Stimulated activated naive B cell treated with anti-CD40 and anti-IgM and Interleukin-4, amounts not matched to agents 10 μg/mL and 1 μg/mL and 100 μg/mL, for 72 hours (primary cell): Measurements from ENCODE around the gene SUN1.

Source experiments
- ATAC-seq, 2 donors: fragments of 150-1000 bp; cut with Tn5 transposase; replicated peaks; 2 replicates each; pipeline ENCODE4 v1.10.0; 2021; ENCODE audit warnings: moderate library complexity in 1 of 2
- DNase-seq: peaks from one replicate; pipeline ENCODE4 v3.0.0; 2021
- H3K27ac Mint-ChIP-seq: one replicate; pipeline ENCODE4 v1.8.0; 2022; ENCODE audit warnings: mild to moderate bottlenecking, mixed read lengths
- H3K27me3 Mint-ChIP-seq, 2 donors: one replicate each; pipeline ENCODE4 v1.8.0; 2022; ENCODE audit warnings: mixed read lengths in 2 of 2
- H3K36me3 Mint-ChIP-seq, 2 donors: one replicate each; pipeline ENCODE4 v1.8.0; 2022; ENCODE audit warnings: mixed read lengths in 2 of 2, mild to moderate bottlenecking in 1 of 2
- H3K4me1 Mint-ChIP-seq, 2 donors: one replicate each; pipeline ENCODE4 v1.8.0; 2022; ENCODE audit warnings: mixed read lengths in 2 of 2, mild to moderate bottlenecking in 1 of 2
- H3K4me3 Mint-ChIP-seq, 2 donors: one replicate each; pipeline ENCODE4 v1.8.0; 2022; ENCODE audit warnings: mild to moderate bottlenecking in 2 of 2, mixed read lengths in 2 of 2, moderate library complexity in 1 of 2
- H3K9me3 Mint-ChIP-seq, 2 donors: one replicate each; pipeline ENCODE4 v1.8.0; 2022; ENCODE audit warnings: mixed read lengths in 2 of 2, mild to moderate bottlenecking in 1 of 2

Gene SUN1

GRCh38 chr7:897086-897485 is 64.8 kb downstream of the SUN1 start:
- Mint-ChIP-seq H3K27me3 (no peaks in the 10 kb centered on the region), H3K27ac (peak overlapping the region; percentile 51), H3K9me3 (peaks cover 0 to 5% of the 10 kb centered on the region in 2 donors)

DNA sequence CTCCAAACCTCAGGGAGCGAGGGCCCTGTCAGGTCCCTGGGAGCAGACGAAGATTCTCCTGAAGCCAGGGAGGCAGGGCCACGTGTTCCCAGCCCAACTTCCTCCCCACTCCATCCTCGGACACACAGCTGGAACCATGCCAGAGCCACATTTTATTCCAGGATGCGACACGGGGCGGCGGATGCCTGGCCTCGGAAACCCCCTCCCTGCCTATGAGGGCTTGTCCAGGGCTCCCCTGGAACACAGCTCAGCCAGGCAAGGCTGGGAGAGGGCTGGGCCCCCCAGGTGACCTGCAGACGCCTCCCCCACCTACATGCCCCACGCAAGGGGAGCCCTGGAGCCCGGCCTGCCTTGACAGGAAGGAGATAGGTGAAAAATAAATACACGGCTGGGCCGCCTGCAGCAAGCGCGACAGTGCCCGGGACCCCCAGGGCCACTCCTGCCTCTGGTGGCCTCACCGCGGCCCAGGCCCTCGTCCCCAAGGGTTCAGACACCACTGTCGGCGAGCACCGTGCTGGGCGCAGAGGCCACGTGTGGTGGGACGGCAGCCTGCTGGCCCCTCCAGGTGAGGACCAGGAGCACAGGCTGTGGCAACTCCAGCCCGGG is 65.6 kb downstream of the SUN1 start:
- peaks cover 55 to 72% of the 10 kb centered on the region in 2 donors for H3K36me3 Mint-ChIP-seq
- peaks cover 7% of the 10 kb centered on the region in 2 donors for H3K27me3 Mint-ChIP-seq
- H3K4me1 Mint-ChIP-seq = peaks cover 0 to 6% of the 10 kb centered on the region in 2 donors
- H3K4me3 Mint-ChIP-seq = no peak overlapping the region
- DNase-seq = no peak
- peaks cover 0 to 1% of the 10 kb centered on the region in 2 donors for H3K9me3 Mint-ChIP-seq
- H3K27ac Mint-ChIP-seq = peak overlapping the region; percentile 59
- ATAC-seq = no peak

More at GRCh38 chr7:897086-897485, 64.8 kb downstream of the SUN1 start:
- Mint-ChIP-seq H3K4me1 (peaks cover 5 to 6% of the 10 kb centered on the region in 2 donors), H3K36me3 (peaks cover 57 to 73% of the 10 kb centered on the region in 2 donors), H3K4me3 (peak overlapping the region in 1 of 2 donors; percentile 25)
- ATAC-seq (no peak), DNase-seq (no peak)

GRCh38 chr7:898460-898854 is 66.2 kb downstream of the SUN1 start:
- no peak overlapping the region for H3K4me3 Mint-ChIP-seq
- no peaks in the 10 kb centered on the region for H3K9me3 Mint-ChIP-seq
- ATAC-seq (no peak), DNase-seq (no peak)
- H3K27ac Mint-ChIP-seq = no peak overlapping the region
- H3K36me3 Mint-ChIP-seq = peaks cover 52 to 69% of the 10 kb centered on the region in 2 donors
- peaks cover 0 to 6% of the 10 kb centered on the region in 2 donors for H3K4me1 Mint-ChIP-seq
- H3K27me3 Mint-ChIP-seq = peaks cover 9 to 11% of the 10 kb centered on the region in 2 donors

DNA sequence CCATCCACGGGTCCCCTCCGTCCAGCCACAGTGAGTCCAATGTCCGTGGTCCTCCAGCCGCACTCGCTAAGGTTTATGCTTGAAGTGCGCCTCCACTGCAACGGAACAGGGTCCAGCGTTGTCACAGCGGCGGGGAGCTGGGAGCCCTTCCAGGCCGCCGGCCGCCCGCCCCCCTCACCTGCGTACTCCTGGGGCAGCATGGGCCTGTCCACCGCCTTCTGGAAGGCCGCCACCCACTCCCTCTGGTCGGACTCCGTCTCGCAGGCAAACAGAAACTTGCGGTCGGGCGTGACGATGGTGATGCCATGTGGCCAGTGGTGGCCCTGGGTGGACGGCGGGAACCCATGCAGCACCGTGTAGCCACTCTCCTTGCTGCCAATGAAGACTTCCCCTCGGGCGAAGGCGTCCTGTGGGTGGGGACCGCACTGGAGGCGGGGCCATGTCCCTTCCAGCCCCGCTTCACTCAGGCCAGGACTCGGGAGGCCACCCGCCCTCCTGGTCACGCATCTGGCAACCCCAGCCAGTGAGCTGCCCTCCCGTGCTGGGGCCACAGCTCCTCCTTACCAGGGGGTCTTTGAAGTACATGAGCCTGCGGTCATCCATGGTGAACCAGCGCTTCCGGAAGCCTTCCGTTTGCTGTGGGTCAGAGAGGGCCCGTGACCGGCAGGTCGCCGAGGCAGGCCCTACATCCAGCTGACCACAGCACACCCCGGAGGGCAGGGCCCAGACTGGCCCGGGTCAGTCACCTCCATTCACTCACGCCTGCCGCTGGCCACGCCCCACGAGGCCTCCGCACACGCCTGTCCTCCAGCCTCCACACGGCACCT is 66.8 kb downstream of the SUN1 start:
- ATAC-seq (no peak), DNase-seq (no peak)
- peaks cover 0 to 6% of the 10 kb centered on the region in 2 donors for H3K4me1 Mint-ChIP-seq
- H3K9me3 Mint-ChIP-seq = no peaks in the 10 kb centered on the region
- H3K27me3 Mint-ChIP-seq = peaks cover 9 to 11% of the 10 kb centered on the region in 2 donors
- peaks cover 51 to 68% of the 10 kb centered on the region in 2 donors for H3K36me3 Mint-ChIP-seq
- H3K27ac Mint-ChIP-seq = no peak overlapping the region
- H3K4me3 Mint-ChIP-seq = peak overlapping the region; percentile 25 to 36

GRCh38 chr7:899806-900205 is 67.5 kb downstream of the SUN1 start:
- Mint-ChIP-seq H3K9me3 (no peaks in the 10 kb centered on the region), H3K4me1 (peaks cover 0 to 6% of the 10 kb centered on the region in 2 donors), H3K4me3 (peak overlapping the region in 1 of 2 donors; percentile 36), H3K36me3 (peaks cover 46 to 62% of the 10 kb centered on the region in 2 donors), H3K27me3 (peaks cover 9 to 11% of the 10 kb centered on the region in 2 donors), H3K27ac (no peak overlapping the region)
- ATAC-seq (no peak), DNase-seq (no peak)

- Mint-ChIP-seq H3K9me3 (no peaks in the 10 kb centered on the region), H3K4me3 (no peak overlapping the region), H3K27me3 (peaks cover 9 to 11% of the 10 kb centered on the region in 2 donors), H3K36me3 (peaks cover 41 to 57% of the 10 kb centered on the region in 2 donors), H3K4me1 (peaks cover 0 to 6% of the 10 kb centered on the region in 2 donors), H3K27ac (peak overlapping the region; percentile 81)
- DNase-seq (no peak), ATAC-seq (no peak)
These were observed 68.2 kb downstream of the SUN1 start for GRCh38 chr7:900331-901040.

DNA sequence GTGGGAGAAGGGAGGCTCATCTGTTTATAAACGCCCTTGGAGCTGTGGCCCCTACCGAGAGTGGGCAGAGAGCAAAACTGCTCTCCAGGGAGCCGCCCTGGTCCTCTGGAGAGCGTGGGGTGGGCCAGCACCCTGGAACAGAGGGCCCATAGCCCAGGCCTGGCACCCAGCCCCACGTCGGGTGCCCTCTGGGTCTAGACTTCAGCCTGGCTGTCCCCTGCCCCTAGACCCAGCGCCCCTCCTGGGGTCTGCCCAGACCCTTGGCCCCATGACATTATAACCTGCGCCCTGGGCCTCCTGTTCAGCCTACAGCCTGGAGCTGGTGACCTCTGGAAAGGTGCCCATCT is 68.7 kb downstream of the SUN1 start:
- H3K4me3 Mint-ChIP-seq = no peak overlapping the region
- H3K36me3 Mint-ChIP-seq = peaks cover 36 to 52% of the 10 kb centered on the region in 2 donors
- no peak for DNase-seq
- no peaks in the 10 kb centered on the region for H3K9me3 Mint-ChIP-seq
- H3K4me1 Mint-ChIP-seq = peaks cover 0 to 6% of the 10 kb centered on the region in 2 donors
- H3K27ac Mint-ChIP-seq = peak overlapping the region; percentile 31
- H3K27me3 Mint-ChIP-seq = peaks cover 9 to 11% of the 10 kb centered on the region in 2 donors
- ATAC-seq = peak; percentile 6 to 7

DNA sequence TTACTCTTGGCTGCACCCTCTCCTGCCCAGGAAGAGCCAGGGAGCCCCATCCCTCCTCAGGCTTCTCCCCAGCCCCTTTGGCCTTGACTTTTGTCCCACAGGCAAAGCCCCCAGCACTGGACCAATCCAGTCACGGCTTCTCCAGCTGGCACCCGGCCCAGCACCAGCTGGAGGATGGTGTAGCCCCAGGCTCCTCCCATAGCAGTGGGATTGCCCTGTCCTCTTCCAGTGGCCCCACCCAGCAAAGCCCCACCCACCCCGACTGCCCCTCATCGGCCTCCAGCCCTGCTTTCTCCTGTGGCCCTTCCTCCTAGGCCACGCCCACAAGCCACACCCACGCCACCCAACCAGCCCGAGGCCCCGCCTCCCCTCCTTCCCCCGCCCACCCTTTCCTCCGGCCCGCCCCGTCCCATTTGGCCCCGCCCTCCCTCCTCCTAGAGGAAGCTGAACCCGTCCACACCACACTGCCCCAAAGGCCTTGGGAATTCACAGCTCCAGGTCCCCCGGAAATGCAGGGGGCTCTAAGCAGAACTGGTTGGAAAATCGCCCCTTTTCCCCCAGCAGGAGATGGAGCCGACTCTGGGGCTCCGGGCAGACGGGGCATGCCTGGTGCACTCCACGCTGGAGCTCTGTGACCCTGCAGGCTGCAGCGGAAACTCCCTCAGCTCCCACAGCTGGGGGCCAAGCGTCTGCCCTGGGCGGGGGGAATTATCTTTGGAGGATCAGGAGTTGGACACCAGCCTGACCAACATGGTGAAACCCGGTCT is 69.3 kb downstream of the SUN1 start:
- H3K4me3 Mint-ChIP-seq = no peak overlapping the region
- peaks cover 0 to 6% of the 10 kb centered on the region in 2 donors for H3K4me1 Mint-ChIP-seq
- no peak overlapping the region for H3K27ac Mint-ChIP-seq
- no peak for DNase-seq
- peak; percentile 45 to 54 for ATAC-seq
- H3K36me3 Mint-ChIP-seq = peaks cover 33 to 46% of the 10 kb centered on the region in 2 donors
- no peaks in the 10 kb centered on the region for H3K9me3 Mint-ChIP-seq
- H3K27me3 Mint-ChIP-seq = peaks cover 9 to 11% of the 10 kb centered on the region in 2 donors

DNA sequence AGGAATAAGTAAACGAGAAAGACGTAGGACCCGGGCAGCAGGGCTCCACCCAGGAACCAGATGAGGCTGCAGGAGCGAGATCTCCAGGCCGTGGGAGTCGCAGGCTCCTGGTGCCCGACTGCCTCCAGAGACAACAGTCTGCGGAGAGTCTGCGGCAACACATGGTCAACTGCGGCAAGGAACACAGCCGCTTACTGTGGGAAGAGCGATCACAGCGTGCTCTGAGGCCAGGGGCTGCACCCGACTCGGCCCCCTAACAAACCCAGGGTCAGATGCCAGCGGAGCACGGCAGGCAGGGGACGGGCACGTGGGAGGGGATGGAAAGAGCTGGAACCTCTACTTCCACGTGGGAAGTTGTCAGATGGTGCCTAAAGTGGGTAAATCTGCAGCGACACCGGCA is 70.7 kb downstream of the SUN1 start:
- Mint-ChIP-seq H3K4me3 (no peak overlapping the region), H3K36me3 (peaks cover 27 to 36% of the 10 kb centered on the region in 2 donors), H3K9me3 (no peaks in the 10 kb centered on the region), H3K4me1 (peaks cover 0 to 6% of the 10 kb centered on the region in 2 donors), H3K27me3 (peaks cover 9 to 11% of the 10 kb centered on the region in 2 donors), H3K27ac (no peak overlapping the region)
- DNase-seq (no peak), ATAC-seq (no peak)

GRCh38 chr7:903921-904755 is 71.9 kb downstream of the SUN1 start:
- no peak overlapping the region for H3K4me3 Mint-ChIP-seq
- peaks cover 9 to 11% of the 10 kb centered on the region in 2 donors for H3K27me3 Mint-ChIP-seq
- DNase-seq (no peak), ATAC-seq (no peak)
- peak overlapping the region; percentile 20 for H3K27ac Mint-ChIP-seq
- peaks cover 20 to 31% of the 10 kb centered on the region in 2 donors for H3K36me3 Mint-ChIP-seq
- no peaks in the 10 kb centered on the region for H3K9me3 Mint-ChIP-seq
- peaks cover 0 to 6% of the 10 kb centered on the region in 2 donors for H3K4me1 Mint-ChIP-seq

- no peak overlapping the region for H3K4me3 Mint-ChIP-seq
- H3K27ac Mint-ChIP-seq = no peak overlapping the region
- no peak for DNase-seq
- H3K36me3 Mint-ChIP-seq = peaks cover 14 to 24% of the 10 kb centered on the region in 2 donors
- no peak for ATAC-seq
- peaks cover 9 to 11% of the 10 kb centered on the region in 2 donors for H3K27me3 Mint-ChIP-seq
- H3K9me3 Mint-ChIP-seq = no peaks in the 10 kb centered on the region
- peaks cover 3 to 8% of the 10 kb centered on the region in 2 donors for H3K4me1 Mint-ChIP-seq
These were observed 72.6 kb downstream of the SUN1 start for GRCh38 chr7:904847-905246.

DNA sequence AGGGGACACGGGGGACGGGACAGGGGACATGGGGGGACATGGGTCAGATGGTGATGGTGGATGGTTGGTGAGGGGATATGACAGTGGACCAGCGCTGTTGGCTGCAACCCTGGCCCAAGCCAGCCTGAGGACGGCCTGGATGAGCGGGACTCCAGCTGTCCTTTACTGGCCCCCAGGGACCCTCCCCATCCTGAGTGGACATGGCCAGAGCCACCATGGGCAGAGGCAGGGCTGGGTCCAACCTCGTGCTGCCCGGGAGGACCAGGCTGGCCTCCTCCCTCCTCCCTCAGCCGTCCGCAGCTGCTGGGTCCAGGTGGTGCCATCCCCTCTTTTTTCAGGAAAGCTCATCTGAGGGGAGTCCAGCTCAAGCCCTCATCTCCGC is 74.5 kb downstream of the SUN1 start:
- Mint-ChIP-seq H3K4me1 (peaks cover 11 to 15% of the 10 kb centered on the region in 2 donors), H3K27me3 (peaks cover 9 to 11% of the 10 kb centered on the region in 2 donors), H3K9me3 (no peaks in the 10 kb centered on the region), H3K4me3 (no peak overlapping the region), H3K36me3 (peaks cover 9 to 19% of the 10 kb centered on the region in 2 donors), H3K27ac (no peak overlapping the region)
- no peak for DNase-seq
- ATAC-seq = peak in 1 of 2 donors; percentile 37
